HCT116 (cell line): ENCODE measurements around the gene GSG1L. TPM values are rescaled to one million over a fixed set of nuclear protein-coding genes. Genes with fewer than 3 reads are reported as not detected.

Source experiments
- ATAC-seq: fragments of 200-7000 bp; cut with Tn5 transposase; 2 replicates; pipeline ENCODE4 v1.9.1; 2020; ENCODE audit warnings: mild to moderate bottlenecking, moderate library complexity
- BruUV-seq: library from RNA; stranded (reverse); fragments of 400-500 nt; replicated peaks from 2 replicates; lab custom pipeline; 2021; lab: Mats Ljungman, UMichigan
- CTCF ChIA-PET: fragments of 300-600 bp; sonication (Branson Sonifier 250); formaldehyde crosslinking; loops from one replicate; lab custom pipeline; 2021; ENCODE audit warnings: antibody characterized with exemption; lab: Charles Lee
- POLR2A ChIA-PET: fragments of 300-600, 350-600 bp; sonication (Branson Sonifier 250); formaldehyde crosslinking; loops from one replicate; lab custom pipeline; 2021; ENCODE audit warnings: antibody characterized with exemption; lab: Charles Lee
- RAD21 ChIA-PET, 2 experiments: fragments of 300-600 bp; sonication (Branson Sonifier 250); formaldehyde crosslinking; loops; one replicate each; lab custom pipeline; 2023; ENCODE audit warnings: low total read pairs in 2 of 2; ENCODE audit not compliant: uncharacterized antibody in 2 of 2, unreplicated experiment in 2 of 2, low non-redundant PET in 1 of 2; lab: Charles Lee
- DNase-seq: peaks from one replicate; pipeline ENCODE4 v3.0.0-alpha.2; 2010; ENCODE audit warnings: low read depth, low spot score
- H2AFZ ChIP-seq: fragments of 200-600 bp; shearing (Covaris generic), sonication (generic); 2 replicates; pipeline ENCODE4 v1.6.1; 2017; ENCODE audit warnings: low read depth, mixed run types, mixed read lengths, antibody characterized with exemption, low read length; ENCODE audit not compliant: poor library complexity, severe bottlenecking
- H3K27ac ChIP-seq: 2 replicates; pipeline ENCODE4 v1.5.1; 2012; ENCODE audit warnings: low read depth, low read length
- H3K27me3 ChIP-seq: fragments of 200-600 bp; sonication (generic); 2 replicates; pipeline ENCODE4 v1.6.1; 2016; ENCODE audit warnings: mixed run types, low read length, mixed read lengths; ENCODE audit not compliant: insufficient read depth
- H3K36me3 ChIP-seq, 2 experiments: fragments of 200-500 bp in 1 of 2; fragments of 200-600 bp in 1 of 2; sonication (Bioruptor generic) in 1 of 2; sonication (generic) in 1 of 2; 2 replicates each; pipeline versions ENCODE4 v1.5.1 to v1.6.1; 2014 to 2016; ENCODE audit warnings: low read length in 2 of 2, inconsistent platforms in 1 of 2, mixed read lengths in 1 of 2, mixed run types in 1 of 2; ENCODE audit not compliant: insufficient read depth in 2 of 2, control insufficient read depth in 1 of 2
- H3K4me1 ChIP-seq, 2 experiments: fragments of 200-600 bp in 1 of 2; sonication (generic) in 1 of 2; 2 replicates each; pipeline versions ENCODE4 v1.5.1 to v1.6.1; 2012 to 2017; ENCODE audit warnings: low read length in 2 of 2, inconsistent platforms in 1 of 2, mild to moderate bottlenecking in 1 of 2, mixed read lengths in 1 of 2, mixed run types in 1 of 2, moderate library complexity in 1 of 2; ENCODE audit not compliant: insufficient read depth in 2 of 2, control insufficient read depth in 1 of 2
- H3K4me2 ChIP-seq: fragments of 200-600 bp; sonication (generic); 2 replicates; pipeline ENCODE4 v1.6.1; 2017; ENCODE audit warnings: mixed run types, low read length, mixed read lengths
- H3K4me3 ChIP-seq, 2 experiments: fragments of 200-600 bp in 1 of 2; sonication (generic) in 1 of 2; replicated peaks in 1 of 2; 2 replicates each; pipeline ENCODE4 v1.5.1; 2011 to 2016; ENCODE audit warnings: low read length in 2 of 2, control low read depth in 1 of 2, low read depth in 1 of 2, mild to moderate bottlenecking in 1 of 2, mixed read lengths in 1 of 2, mixed run types in 1 of 2
- H3K79me2 ChIP-seq: fragments of 200-600 bp; sonication (generic); 2 replicates; pipeline ENCODE4 v1.6.1; 2017; ENCODE audit warnings: mild to moderate bottlenecking, mixed run types, low read length, moderate library complexity, mixed read lengths; ENCODE audit not compliant: insufficient read depth
- H3K9ac ChIP-seq: fragments of 200-600 bp; sonication (generic); 2 replicates; pipeline ENCODE4 v1.6.1; 2016; ENCODE audit warnings: low read length, mixed read lengths
- H3K9me2 ChIP-seq: fragments of 200-600 bp; sonication (generic), shearing (Covaris generic); 2 replicates; pipeline ENCODE4 v1.6.1; 2017; ENCODE audit warnings: mixed run types, mild to moderate bottlenecking, moderate library complexity; ENCODE audit not compliant: insufficient read depth
- H3K9me3 ChIP-seq, 2 experiments: fragments of 200-500 bp in 1 of 2; fragments of 200-600 bp in 1 of 2; sonication (Bioruptor generic) in 1 of 2; sonication (generic) in 1 of 2; 2 replicates each; pipeline ENCODE4 v1.6.1; 2014 to 2017; ENCODE audit warnings: low read length in 2 of 2, mixed read lengths in 2 of 2, inconsistent platforms in 1 of 2, low read depth in 1 of 2, mild to moderate bottlenecking in 1 of 2, mixed run types in 1 of 2, moderate library complexity in 1 of 2; ENCODE audit not compliant: control insufficient read depth in 1 of 2, insufficient read depth in 1 of 2
- H4K20me1 ChIP-seq: fragments of 200-600 bp; sonication (generic), shearing (Covaris generic); 2 replicates; pipeline ENCODE4 v1.6.1; 2017; ENCODE audit warnings: mixed run types, mild to moderate bottlenecking, moderate library complexity; ENCODE audit not compliant: insufficient read depth
- ATF3 ChIP-seq: IDR thresholded peaks from 2 replicates; pipeline ENCODE4 v1.6.1; 2012
- CBX3 ChIP-seq: IDR thresholded peaks from 2 replicates; pipeline ENCODE4 v1.6.1; 2012; ENCODE audit warnings: low read depth
- FOSL1 ChIP-seq: IDR thresholded peaks from 2 replicates; pipeline ENCODE4 v1.6.1; 2012; ENCODE audit warnings: low read depth
- JUND ChIP-seq: IDR thresholded peaks from 2 replicates; pipeline ENCODE4 v1.6.1; 2012
- MAX ChIP-seq: IDR thresholded peaks from 2 replicates; pipeline ENCODE4 v1.6.1; 2012
- POLR2AphosphoS5 ChIP-seq: IDR thresholded peaks from 2 replicates; pipeline ENCODE4 v1.6.1; 2011; ENCODE audit warnings: mild to moderate bottlenecking, low read depth, low read length, moderate library complexity
- SIN3A ChIP-seq: IDR thresholded peaks from 2 replicates; pipeline ENCODE4 v1.6.1; 2012; ENCODE audit warnings: low read depth
- TCF7L2 ChIP-seq: IDR thresholded peaks from 2 replicates; pipeline ENCODE4 v1.7.0; 2011; ENCODE audit warnings: borderline replicate concordance, inconsistent platforms; ENCODE audit not compliant: insufficient read depth, insufficient read length; ENCODE audit errors: extremely low read depth
- YY1 ChIP-seq: IDR thresholded peaks from 2 replicates; pipeline ENCODE4 v1.6.1; 2011; ENCODE audit warnings: low read length, low read depth, moderate library complexity, mild to moderate bottlenecking; ENCODE audit not compliant: insufficient replicate concordance; ENCODE audit errors: extremely low read depth
- ZBTB33 ChIP-seq: IDR thresholded peaks from 2 replicates; pipeline ENCODE4 v1.6.1; 2011; ENCODE audit warnings: mild to moderate bottlenecking, low read length, moderate library complexity; ENCODE audit not compliant: insufficient replicate concordance; ENCODE audit errors: extremely low read depth
- intact Hi-C: fragments of 100-400 bp; cut with micrococcal nuclease; formaldehyde crosslinking; loops from 2 replicates; pipeline ENCODE4 v1.10.0; 2022
- total RNA-seq: library from RNA; stranded (reverse); gene quantifications from one replicate; pipeline ENCODE4 v1.2.1, GENCODE V29; 2021; ENCODE audit not compliant: unreplicated experiment

Gene GSG1L
- total RNA-seq, 1 experiment from 2014 or later, result not detected

- H3K9me3 ChIP-seq, result no peaks in the 10 kb centered on the region
- no peak overlapping the region for H3K4me2 ChIP-seq
- no peaks in the 10 kb centered on the region for H4K20me1 ChIP-seq
- no peaks in the 10 kb centered on the region for H3K9me2 ChIP-seq
- H3K36me3 ChIP-seq, result 0 out of 4 replicates have a peak, but pooled peaks cover 0 to 3% of the 10 kb centered on the region in 2 experiments
- no peak overlapping the region for H2AFZ ChIP-seq
- H3K79me2 ChIP-seq, result no peaks in the 10 kb centered on the region
- DNase-seq (no peak), ATAC-seq (no peak)
- no peak overlapping the region for H3K27ac ChIP-seq
- H3K27me3 ChIP-seq, result no peaks in the 10 kb centered on the region
- H3K4me1 ChIP-seq, result peaks cover 0 to 16% of the 10 kb centered on the region in 2 experiments; a peak in 2 of 4 replicates
- CTCF ChIA-PET, result no interaction called here
- intact Hi-C loops, result no loop called here
- no peak for TF ChIP-seq YY1
- no peak for TF ChIP-seq FOSL1
- no peak for TF ChIP-seq ZBTB33
- no peak for TF ChIP-seq TCF7L2
- no peak for TF ChIP-seq MAX
- no peak for TF ChIP-seq JUND
- TF ChIP-seq POLR2AphosphoS5, result no peak
- no peak for TF ChIP-seq CBX3
- TF ChIP-seq ATF3, result no peak
- TF ChIP-seq SIN3A, result no peak
- RAD21 ChIA-PET, result no interaction called here
- no peak overlapping the region for H3K4me3 ChIP-seq
- no TSS peak for BruUV-seq
- no peak overlapping the region for H3K9ac ChIP-seq
- POLR2A ChIA-PET, result no interaction called here
Observed at GRCh38 chr16:28087140-28087660, 23.7 kb upstream of the GSG1L start.
